Raji (cell line): Measurements from ENCODE around the gene CD3G.

Source experiments
- POLR2A ChIP-seq: IDR thresholded peaks from 2 replicates; pipeline ENCODE4 v1.6.1; 2011; ENCODE audit warnings: low read depth, low read length, control low read depth; ENCODE audit not compliant: insufficient read depth

Gene CD3G

DNA sequence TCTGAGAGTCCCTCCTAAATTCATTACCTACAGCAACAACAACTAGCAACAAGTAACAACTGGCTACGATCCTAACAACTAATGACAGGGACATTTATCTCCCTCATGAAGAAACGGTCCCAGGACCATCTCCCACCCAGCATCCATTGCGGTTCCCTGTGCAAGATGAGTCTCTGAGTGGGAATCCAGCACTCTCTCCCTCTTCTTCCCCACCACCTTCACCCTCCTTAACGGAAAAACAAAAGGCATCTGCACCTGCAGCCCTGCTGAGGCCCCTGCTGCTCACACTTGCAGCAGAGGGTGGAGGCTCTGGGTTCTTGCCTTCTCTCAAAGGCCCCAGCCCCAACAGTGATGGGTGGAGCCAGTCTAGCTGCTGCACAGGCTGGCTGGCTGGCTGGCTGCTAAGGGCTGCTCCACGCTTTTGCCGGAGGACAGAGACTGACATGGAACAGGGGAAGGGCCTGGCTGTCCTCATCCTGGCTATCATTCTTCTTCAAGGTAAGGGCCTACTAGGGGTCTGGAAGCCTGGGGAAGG is at the start of gene CD3G:
CD3G (plus strand) TSS at position 364 of the 535 bp plus-strand sequence; CDS start at position 444, 80 bp downstream.
- TF ChIP-seq POLR2A = no peak

- no peak for TF ChIP-seq POLR2A
Measured at GRCh38 chr11:118295199-118295598, 48.9 kb upstream of the CD3G start.

- TF ChIP-seq POLR2A = no peak
Measured at GRCh38 chr11:118295815-118296454, 48.2 kb upstream of the CD3G start.

GRCh38 chr11:118301600-118302195 is 42.4 kb upstream of the CD3G start:
- no peak for TF ChIP-seq POLR2A

GRCh38 chr11:118304227-118304567 is 39.9 kb upstream of the CD3G start:
- TF ChIP-seq POLR2A = no peak

- no peak for TF ChIP-seq POLR2A
Measured at GRCh38 chr11:118304568-118305248, 39.4 kb upstream of the CD3G start, which contains the start of gene CD3E. Gene CD3E (plus strand): TSS chr11:118304730. CDS start chr11:118304953, 223 bp downstream.

GRCh38 chr11:118305726-118306125 is 38.4 kb upstream of the CD3G start:
- no peak for TF ChIP-seq POLR2A

- no peak for TF ChIP-seq POLR2A
Measured at GRCh38 chr11:118306556-118306955, 37.6 kb upstream of the CD3G start.

- TF ChIP-seq POLR2A = no peak
Measured at GRCh38 chr11:118310271-118310670, 33.9 kb upstream of the CD3G start.

GRCh38 chr11:118310781-118311485 is 33.2 kb upstream of the CD3G start:
- TF ChIP-seq POLR2A = no peak

- no peak for TF ChIP-seq POLR2A
Measured at GRCh38 chr11:118311518-118311917, 32.6 kb upstream of the CD3G start.

DNA sequence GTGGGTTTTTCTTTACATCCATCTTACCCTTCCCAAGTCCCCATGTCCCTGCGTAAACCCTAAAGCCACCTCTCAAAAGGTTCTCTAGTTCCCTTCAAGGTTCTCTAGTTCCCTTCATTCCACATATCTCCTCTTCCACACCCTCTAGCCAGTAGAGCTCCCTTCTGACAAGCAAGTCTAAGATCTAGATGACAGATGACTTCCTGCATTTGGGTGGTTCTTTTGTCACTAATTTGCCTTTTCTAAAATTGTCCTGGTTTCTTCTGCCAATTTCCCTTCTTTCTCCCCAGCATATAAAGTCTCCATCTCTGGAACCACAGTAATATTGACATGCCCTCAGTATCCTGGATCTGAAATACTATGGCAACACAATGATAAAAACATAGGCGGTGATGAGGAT is 31.8 kb upstream of the CD3G start:
- no peak for TF ChIP-seq POLR2A

- no peak for TF ChIP-seq POLR2A
Measured at GRCh38 chr11:118313242-118313641, 30.9 kb upstream of the CD3G start.

DNA sequence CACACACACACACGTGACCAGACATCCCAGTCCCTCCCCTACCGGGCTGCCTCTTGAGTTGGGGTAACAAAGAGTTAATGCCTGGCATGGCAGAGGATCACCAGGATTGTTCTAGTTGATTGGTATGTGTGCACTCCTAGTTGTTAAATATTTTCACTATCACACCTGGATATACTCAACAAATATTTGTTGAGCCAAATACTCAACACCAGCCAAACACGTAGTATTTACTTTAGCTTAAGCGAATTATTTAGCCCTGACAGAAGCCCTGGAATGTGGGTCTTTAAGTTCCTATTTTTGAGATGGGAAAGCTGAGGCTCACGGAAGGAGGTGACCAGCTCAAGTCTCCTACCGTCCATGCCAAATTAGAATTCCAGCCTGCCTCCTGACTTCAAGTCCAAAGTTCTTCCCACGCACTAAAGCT is 29.1 kb upstream of the CD3G start:
- no peak for TF ChIP-seq POLR2A

DNA sequence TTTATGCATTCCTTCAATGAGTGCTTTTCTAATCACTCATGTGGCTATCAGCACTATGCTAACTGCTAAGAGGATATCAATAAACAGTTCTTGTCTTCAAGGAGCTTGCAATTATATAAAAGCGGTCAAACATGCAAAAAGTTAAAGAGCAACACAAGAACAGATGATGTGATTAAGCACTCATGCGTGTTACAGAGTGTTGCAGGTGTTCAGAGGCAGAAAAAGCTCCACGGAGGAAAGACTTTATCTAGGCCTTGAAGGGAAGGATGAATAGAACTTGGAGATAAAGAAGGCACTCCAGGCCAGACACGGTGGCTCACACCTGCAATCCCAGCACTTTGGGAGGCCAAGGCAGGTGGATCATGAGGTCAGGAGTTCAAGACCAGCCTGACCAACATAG is 26.0 kb upstream of the CD3G start:
- TF ChIP-seq POLR2A = no peak
